Measurements from ENCODE around the gene LDLRAD4. TPM values are rescaled to one million over a fixed set of nuclear protein-coding genes. Genes with fewer than 3 reads are reported as not detected.
A peak's percentile ranks its signal among the peaks of the same experiment; 100 is the strongest.

The LDLRAD4 gene
- total RNA-seq, 1 donor from 2014 or later = 18.3 TPM

- Histone ChIP-seq H3K9me3 (ENCODE audit: control insufficient read depth in 3 of 3, low read length in 3 of 3) (no peaks in the 10 kb centered on the region), H3K4me3 (ENCODE audit: low read length in 3 of 3) (peak overlapping the region in 1 of 3 donors; percentile 10), H3K36me3 (ENCODE audit: control insufficient read depth in 3 of 3, insufficient read depth in 3 of 3, low read length in 3 of 3) (no peaks in the 10 kb centered on the region), H3K27ac (ENCODE audit: low read depth, low read length) (peak overlapping the region; percentile 82), H3K4me1 (ENCODE audit: control insufficient read depth in 3 of 3, insufficient read depth in 3 of 3, low read length in 3 of 3) (peaks cover 26 to 68% (median 42%) of the 10 kb centered on the region in 3 donors), H3K27me3 (ENCODE audit: control insufficient read depth in 3 of 3, insufficient read depth in 3 of 3, low read length in 3 of 3) (no peaks in the 10 kb centered on the region), H3K9ac (ENCODE audit: low read depth in 1 of 3, low read length in 3 of 3) (peak overlapping the region; percentile 32 to 64 (median 47))
Measured at GRCh38 chr18:13513021-13513420, 294.5 kb downstream of the LDLRAD4 start.

- H3K9ac ChIP-seq (ENCODE audit: low read depth in 1 of 3, low read length in 3 of 3) = peak overlapping the region; percentile 32 to 64 (median 47)
- no peaks in the 10 kb centered on the region for H3K36me3 ChIP-seq (ENCODE audit: control insufficient read depth in 3 of 3, insufficient read depth in 3 of 3, low read length in 3 of 3)
- peak overlapping the region in 1 of 3 donors; percentile 10 for H3K4me3 ChIP-seq (ENCODE audit: low read length in 3 of 3)
- H3K9me3 ChIP-seq (ENCODE audit: control insufficient read depth in 3 of 3, low read length in 3 of 3) = peaks cover 0 to 3% (median 0%) of the 10 kb centered on the region in 3 donors
- peaks cover 26 to 65% (median 42%) of the 10 kb centered on the region in 3 donors for H3K4me1 ChIP-seq (ENCODE audit: control insufficient read depth in 3 of 3, insufficient read depth in 3 of 3, low read length in 3 of 3)
- H3K27me3 ChIP-seq (ENCODE audit: control insufficient read depth in 3 of 3, insufficient read depth in 3 of 3, low read length in 3 of 3) = no peaks in the 10 kb centered on the region
- H3K27ac ChIP-seq (ENCODE audit: low read depth, low read length) = peak overlapping the region; percentile 82
Measured at GRCh38 chr18:13513481-13513880, 294.9 kb downstream of the LDLRAD4 start.

GRCh38 chr18:13514558-13514957 is 296.0 kb downstream of the LDLRAD4 start:
- Histone ChIP-seq H3K36me3 (ENCODE audit: control insufficient read depth in 3 of 3, insufficient read depth in 3 of 3, low read length in 3 of 3) (no peaks in the 10 kb centered on the region), H3K9ac (ENCODE audit: low read depth in 1 of 3, low read length in 3 of 3) (no peak overlapping the region), H3K9me3 (ENCODE audit: control insufficient read depth in 3 of 3, low read length in 3 of 3) (peaks cover 0 to 4% (median 0%) of the 10 kb centered on the region in 3 donors), H3K4me3 (ENCODE audit: low read length in 3 of 3) (no peak overlapping the region), H3K4me1 (ENCODE audit: control insufficient read depth in 3 of 3, insufficient read depth in 3 of 3, low read length in 3 of 3) (peaks cover 26 to 55% (median 42%) of the 10 kb centered on the region in 3 donors), H3K27ac (ENCODE audit: low read depth, low read length) (no peak overlapping the region), H3K27me3 (ENCODE audit: control insufficient read depth in 3 of 3, insufficient read depth in 3 of 3, low read length in 3 of 3) (no peaks in the 10 kb centered on the region)

- Histone ChIP-seq H3K9me3 (ENCODE audit: control insufficient read depth in 3 of 3, low read length in 3 of 3) (peaks cover 0 to 4% (median 0%) of the 10 kb centered on the region in 3 donors), H3K9ac (ENCODE audit: low read depth in 1 of 3, low read length in 3 of 3) (no peak overlapping the region), H3K4me3 (ENCODE audit: low read length in 3 of 3) (no peak overlapping the region), H3K27me3 (ENCODE audit: control insufficient read depth in 3 of 3, insufficient read depth in 3 of 3, low read length in 3 of 3) (no peaks in the 10 kb centered on the region), H3K4me1 (ENCODE audit: control insufficient read depth in 3 of 3, insufficient read depth in 3 of 3, low read length in 3 of 3) (peaks cover 25 to 45% (median 45%) of the 10 kb centered on the region in 3 donors), H3K27ac (ENCODE audit: low read depth, low read length) (no peak overlapping the region), H3K36me3 (ENCODE audit: control insufficient read depth in 3 of 3, insufficient read depth in 3 of 3, low read length in 3 of 3) (no peaks in the 10 kb centered on the region)
Measured at GRCh38 chr18:13516855-13517254, 298.3 kb downstream of the LDLRAD4 start.

- H3K27ac ChIP-seq (ENCODE audit: low read depth, low read length) = no peak overlapping the region
Measured at GRCh38 chr18:13517369-13517768, 298.8 kb downstream of the LDLRAD4 start.

GRCh38 chr18:13518382-13518781 is 299.8 kb downstream of the LDLRAD4 start:
- Histone ChIP-seq H3K27me3 (ENCODE audit: control insufficient read depth in 3 of 3, insufficient read depth in 3 of 3, low read length in 3 of 3) (no peaks in the 10 kb centered on the region), H3K36me3 (ENCODE audit: control insufficient read depth in 3 of 3, insufficient read depth in 3 of 3, low read length in 3 of 3) (no peaks in the 10 kb centered on the region), H3K9me3 (ENCODE audit: control insufficient read depth in 3 of 3, low read length in 3 of 3) (peaks cover 0 to 4% (median 0%) of the 10 kb centered on the region in 3 donors), H3K4me3 (ENCODE audit: low read length in 3 of 3) (no peak overlapping the region), H3K9ac (ENCODE audit: low read depth in 1 of 3, low read length in 3 of 3) (no peak overlapping the region), H3K4me1 (ENCODE audit: control insufficient read depth in 3 of 3, insufficient read depth in 3 of 3, low read length in 3 of 3) (peaks cover 15 to 40% (median 38%) of the 10 kb centered on the region in 3 donors), H3K27ac (ENCODE audit: low read depth, low read length) (no peak overlapping the region)

More at GRCh38 chr18:13517369-13517768, 298.8 kb downstream of the LDLRAD4 start:
- H3K9ac ChIP-seq (ENCODE audit: low read depth in 1 of 3, low read length in 3 of 3) = no peak overlapping the region
- peaks cover 24 to 47% (median 46%) of the 10 kb centered on the region in 3 donors for H3K4me1 ChIP-seq (ENCODE audit: control insufficient read depth in 3 of 3, insufficient read depth in 3 of 3, low read length in 3 of 3)
- H3K9me3 ChIP-seq (ENCODE audit: control insufficient read depth in 3 of 3, low read length in 3 of 3) = peaks cover 0 to 4% (median 0%) of the 10 kb centered on the region in 3 donors
- H3K36me3 ChIP-seq (ENCODE audit: control insufficient read depth in 3 of 3, insufficient read depth in 3 of 3, low read length in 3 of 3) = no peaks in the 10 kb centered on the region
- no peak overlapping the region for H3K4me3 ChIP-seq (ENCODE audit: low read length in 3 of 3)
- H3K27me3 ChIP-seq (ENCODE audit: control insufficient read depth in 3 of 3, insufficient read depth in 3 of 3, low read length in 3 of 3) = no peaks in the 10 kb centered on the region

- Histone ChIP-seq H3K36me3 (ENCODE audit: control insufficient read depth in 3 of 3, insufficient read depth in 3 of 3, low read length in 3 of 3) (no peaks in the 10 kb centered on the region), H3K27ac (ENCODE audit: low read depth, low read length) (no peak overlapping the region), H3K4me3 (ENCODE audit: low read length in 3 of 3) (no peak overlapping the region), H3K4me1 (ENCODE audit: control insufficient read depth in 3 of 3, insufficient read depth in 3 of 3, low read length in 3 of 3) (peaks cover 10 to 35% (median 28%) of the 10 kb centered on the region in 3 donors), H3K9ac (ENCODE audit: low read depth in 1 of 3, low read length in 3 of 3) (no peak overlapping the region), H3K9me3 (ENCODE audit: control insufficient read depth in 3 of 3, low read length in 3 of 3) (peaks cover 0 to 4% (median 0%) of the 10 kb centered on the region in 3 donors), H3K27me3 (ENCODE audit: control insufficient read depth in 3 of 3, insufficient read depth in 3 of 3, low read length in 3 of 3) (no peaks in the 10 kb centered on the region)
Measured at GRCh38 chr18:13520306-13520705, 301.7 kb downstream of the LDLRAD4 start.

- Histone ChIP-seq H3K27me3 (ENCODE audit: control insufficient read depth in 3 of 3, insufficient read depth in 3 of 3, low read length in 3 of 3) (no peaks in the 10 kb centered on the region), H3K9ac (ENCODE audit: low read depth in 1 of 3, low read length in 3 of 3) (no peak overlapping the region), H3K4me1 (ENCODE audit: control insufficient read depth in 3 of 3, insufficient read depth in 3 of 3, low read length in 3 of 3) (peaks cover 13 to 39% (median 31%) of the 10 kb centered on the region in 3 donors), H3K4me3 (ENCODE audit: low read length in 3 of 3) (no peak overlapping the region), H3K9me3 (ENCODE audit: control insufficient read depth in 3 of 3, low read length in 3 of 3) (peaks cover 0 to 4% (median 0%) of the 10 kb centered on the region in 3 donors), H3K27ac (ENCODE audit: low read depth, low read length) (no peak overlapping the region), H3K36me3 (ENCODE audit: control insufficient read depth in 3 of 3, insufficient read depth in 3 of 3, low read length in 3 of 3) (no peaks in the 10 kb centered on the region)
Measured at GRCh38 chr18:13520741-13521140, 302.2 kb downstream of the LDLRAD4 start.

GRCh38 chr18:13521418-13521817 is 302.9 kb downstream of the LDLRAD4 start:
- H3K27me3 ChIP-seq (ENCODE audit: control insufficient read depth in 3 of 3, insufficient read depth in 3 of 3, low read length in 3 of 3) = no peaks in the 10 kb centered on the region
- H3K4me3 ChIP-seq (ENCODE audit: low read length in 3 of 3) = no peak overlapping the region
- no peak overlapping the region for H3K27ac ChIP-seq (ENCODE audit: low read depth, low read length)
- peaks cover 0 to 4% (median 0%) of the 10 kb centered on the region in 3 donors for H3K9me3 ChIP-seq (ENCODE audit: control insufficient read depth in 3 of 3, low read length in 3 of 3)
- peaks cover 13 to 39% (median 31%) of the 10 kb centered on the region in 3 donors for H3K4me1 ChIP-seq (ENCODE audit: control insufficient read depth in 3 of 3, insufficient read depth in 3 of 3, low read length in 3 of 3)
- H3K9ac ChIP-seq (ENCODE audit: low read depth in 1 of 3, low read length in 3 of 3) = no peak overlapping the region
- H3K36me3 ChIP-seq (ENCODE audit: control insufficient read depth in 3 of 3, insufficient read depth in 3 of 3, low read length in 3 of 3) = no peaks in the 10 kb centered on the region

- Histone ChIP-seq H3K36me3 (ENCODE audit: control insufficient read depth in 3 of 3, insufficient read depth in 3 of 3, low read length in 3 of 3) (no peaks in the 10 kb centered on the region), H3K9me3 (ENCODE audit: control insufficient read depth in 3 of 3, low read length in 3 of 3) (peaks cover 0 to 4% (median 0%) of the 10 kb centered on the region in 3 donors), H3K4me1 (ENCODE audit: control insufficient read depth in 3 of 3, insufficient read depth in 3 of 3, low read length in 3 of 3) (peaks cover 13 to 45% (median 31%) of the 10 kb centered on the region in 3 donors), H3K27ac (ENCODE audit: low read depth, low read length) (no peak overlapping the region), H3K9ac (ENCODE audit: low read depth in 1 of 3, low read length in 3 of 3) (no peak overlapping the region), H3K4me3 (ENCODE audit: low read length in 3 of 3) (no peak overlapping the region), H3K27me3 (ENCODE audit: control insufficient read depth in 3 of 3, insufficient read depth in 3 of 3, low read length in 3 of 3) (no peaks in the 10 kb centered on the region)
Measured at GRCh38 chr18:13522256-13522655, 303.7 kb downstream of the LDLRAD4 start.

Measured in skeletal muscle tissue (tissue), 4 donors.